Measurements from ENCODE around the gene FEZF1.

- TF ChIP-seq CTCF (IDR thresholded peaks at IDR 0.05; ENCODE audit: poor library complexity): no peak
- TF ChIP-seq EZH2phosphoT487 (IDR thresholded peaks at IDR 0.05; ENCODE audit: low read depth, severe bottlenecking, unreplicated experiment): no peak
These were observed 32.5 kb upstream of the FEZF1 start for GRCh38 chr7:122337011-122337410.

All from hepatocyte (in vitro differentiated cells).